ENCODE results near the gene GMDS.

The GMDS gene

GRCh38 chr6:1995636-1996035, 249.8 kb downstream of the GMDS start:
- H4K20me1 ChIP-seq (ENCODE audit: insufficient read depth, low read length), result no peaks in the 10 kb centered on the region
- H3K9ac ChIP-seq (ENCODE audit: low read length), result no peak overlapping the region
- H3F3A ChIP-seq (ENCODE audit: insufficient read depth, low read length), result no peaks in the 10 kb centered on the region
- no peaks in the 10 kb centered on the region for H3K79me2 ChIP-seq (ENCODE audit: low read length)
- H3K27me3 ChIP-seq (replicated peaks; ENCODE audit: insufficient read depth, low read length), result no peaks in the 10 kb centered on the region
- no peak overlapping the region for H2AFZ ChIP-seq (ENCODE audit: low read length)
- H3K36me3 ChIP-seq (replicated peaks; ENCODE audit: insufficient read depth, low read length), result no peaks in the 10 kb centered on the region
- DNase-seq, result no peak
- H3K9me2 ChIP-seq (replicated peaks; ENCODE audit: insufficient read depth, low read length), result no peaks in the 10 kb centered on the region
- TF ChIP-seq EZH2phosphoT487 (IDR thresholded peaks at IDR 0.05; ENCODE audit: low read length), result no peak
- TF ChIP-seq CTCF (IDR thresholded peaks at IDR 0.05; ENCODE audit: low read length), result no peak
- no peak for TF ChIP-seq EZH2 (optimal IDR thresholded peaks at IDR 0.05; ENCODE audit: low read depth, low read length)
- no peak overlapping the region for H3K27ac ChIP-seq (ENCODE audit: low read length)
- no peaks in the 10 kb centered on the region for H3K9me3 ChIP-seq (replicated peaks; ENCODE audit: insufficient read depth, low read length)
- H3K4me2 ChIP-seq (ENCODE audit: low read depth, low read length), result no peak overlapping the region
- H3K4me3 ChIP-seq (ENCODE audit: low read length), result no peak overlapping the region
- H3K4me1 ChIP-seq (ENCODE audit: low read length), result no peaks in the 10 kb centered on the region

- Histone ChIP-seq H3K4me3 (ENCODE audit: low read length) (no peak overlapping the region), H3K9me2 (replicated peaks; ENCODE audit: insufficient read depth, low read length) (no peaks in the 10 kb centered on the region), H3K27ac (ENCODE audit: low read length) (no peak overlapping the region), H3K27me3 (replicated peaks; ENCODE audit: insufficient read depth, low read length) (no peaks in the 10 kb centered on the region), H3K9ac (ENCODE audit: low read length) (no peak overlapping the region), H4K20me1 (ENCODE audit: insufficient read depth, low read length) (no peaks in the 10 kb centered on the region), H2AFZ (ENCODE audit: low read length) (no peak overlapping the region), H3K79me2 (ENCODE audit: low read length) (no peaks in the 10 kb centered on the region), H3K36me3 (replicated peaks; ENCODE audit: insufficient read depth, low read length) (no peaks in the 10 kb centered on the region), H3F3A (ENCODE audit: insufficient read depth, low read length) (no peaks in the 10 kb centered on the region), H3K4me2 (ENCODE audit: low read depth, low read length) (no peak overlapping the region), H3K9me3 (replicated peaks; ENCODE audit: insufficient read depth, low read length) (no peaks in the 10 kb centered on the region), H3K4me1 (ENCODE audit: low read length) (no peaks in the 10 kb centered on the region)
- TF ChIP-seq CTCF (IDR thresholded peaks at IDR 0.05; ENCODE audit: low read length) (no peak), EZH2phosphoT487 (IDR thresholded peaks at IDR 0.05; ENCODE audit: low read length) (no peak), EZH2 (optimal IDR thresholded peaks at IDR 0.05; ENCODE audit: low read depth, low read length) (no peak)
- no peak for DNase-seq
Measured at GRCh38 chr6:1993042-1993441, 252.4 kb downstream of the GMDS start.

- Histone ChIP-seq H3K27ac (ENCODE audit: low read length) (no peak overlapping the region), H3K79me2 (ENCODE audit: low read length) (no peaks in the 10 kb centered on the region), H4K20me1 (ENCODE audit: insufficient read depth, low read length) (no peaks in the 10 kb centered on the region), H3K27me3 (replicated peaks; ENCODE audit: insufficient read depth, low read length) (no peaks in the 10 kb centered on the region), H3K9me2 (replicated peaks; ENCODE audit: insufficient read depth, low read length) (no peaks in the 10 kb centered on the region), H3K4me1 (ENCODE audit: low read length) (no peaks in the 10 kb centered on the region), H2AFZ (ENCODE audit: low read length) (no peak overlapping the region), H3K4me2 (ENCODE audit: low read depth, low read length) (no peak overlapping the region), H3K36me3 (replicated peaks; ENCODE audit: insufficient read depth, low read length) (no peaks in the 10 kb centered on the region), H3F3A (ENCODE audit: insufficient read depth, low read length) (no peaks in the 10 kb centered on the region), H3K4me3 (ENCODE audit: low read length) (no peak overlapping the region), H3K9me3 (replicated peaks; ENCODE audit: insufficient read depth, low read length) (no peaks in the 10 kb centered on the region), H3K9ac (ENCODE audit: low read length) (no peak overlapping the region)
- no peak for TF ChIP-seq CTCF (IDR thresholded peaks at IDR 0.05; ENCODE audit: low read length)
- no peak for TF ChIP-seq EZH2 (optimal IDR thresholded peaks at IDR 0.05; ENCODE audit: low read depth, low read length)
- TF ChIP-seq EZH2phosphoT487 (IDR thresholded peaks at IDR 0.05; ENCODE audit: low read length), result no peak
- DNase-seq, result no peak
Measured at GRCh38 chr6:1991332-1991878, 254.0 kb downstream of the GMDS start.
